GM19193 (cell line): ENCODE measurements around the gene ITIH5.

ENCODE experiments used
- POLR2A ChIP-seq: IDR thresholded peaks from 4 replicates; pipeline ENCODE4 v1.6.1; 2011; ENCODE audit not compliant: insufficient read depth, insufficient read length; ENCODE audit errors: extremely low read depth

Gene ITIH5

DNA sequence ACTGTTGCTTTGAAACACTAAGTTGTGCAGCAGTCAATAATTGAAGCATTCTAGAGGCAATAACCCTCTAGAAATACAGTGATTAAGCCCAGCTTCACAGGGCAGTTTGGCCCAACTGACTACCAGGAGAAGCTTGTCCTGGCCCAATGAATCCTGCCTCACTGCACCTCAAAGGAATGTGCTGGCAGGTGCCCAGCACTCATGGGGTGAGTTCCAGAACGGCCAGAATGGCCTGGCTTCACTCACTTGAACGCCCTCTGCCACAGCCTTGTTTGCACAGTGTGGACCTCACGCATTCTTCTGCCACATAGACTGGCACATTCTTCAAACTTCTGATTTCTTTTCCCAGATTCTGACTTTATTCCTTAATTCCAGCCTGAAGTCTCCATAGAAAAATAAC is 29.8 kb upstream of the ITIH5 start:
- no peak for TF ChIP-seq POLR2A

DNA sequence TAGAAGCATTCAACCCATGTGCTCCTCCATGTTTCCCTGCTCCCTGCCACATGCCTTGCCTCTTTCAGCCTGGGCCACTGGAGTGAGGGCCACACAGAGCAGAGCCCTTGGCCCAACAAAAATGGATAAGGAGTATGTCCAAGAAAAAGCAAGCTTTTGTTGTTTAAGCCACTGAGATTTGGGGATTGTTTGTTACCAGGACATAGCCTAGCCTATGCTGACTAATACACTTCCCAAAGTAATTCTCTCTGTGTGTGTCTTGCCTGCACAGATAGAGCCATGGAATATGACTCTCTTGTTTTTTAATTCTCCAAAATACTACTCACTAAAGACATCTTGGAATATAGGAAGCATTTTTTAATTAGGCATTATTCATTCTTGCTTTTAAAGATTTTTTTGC is 22.8 kb upstream of the ITIH5 start:
- TF ChIP-seq POLR2A, result no peak

DNA sequence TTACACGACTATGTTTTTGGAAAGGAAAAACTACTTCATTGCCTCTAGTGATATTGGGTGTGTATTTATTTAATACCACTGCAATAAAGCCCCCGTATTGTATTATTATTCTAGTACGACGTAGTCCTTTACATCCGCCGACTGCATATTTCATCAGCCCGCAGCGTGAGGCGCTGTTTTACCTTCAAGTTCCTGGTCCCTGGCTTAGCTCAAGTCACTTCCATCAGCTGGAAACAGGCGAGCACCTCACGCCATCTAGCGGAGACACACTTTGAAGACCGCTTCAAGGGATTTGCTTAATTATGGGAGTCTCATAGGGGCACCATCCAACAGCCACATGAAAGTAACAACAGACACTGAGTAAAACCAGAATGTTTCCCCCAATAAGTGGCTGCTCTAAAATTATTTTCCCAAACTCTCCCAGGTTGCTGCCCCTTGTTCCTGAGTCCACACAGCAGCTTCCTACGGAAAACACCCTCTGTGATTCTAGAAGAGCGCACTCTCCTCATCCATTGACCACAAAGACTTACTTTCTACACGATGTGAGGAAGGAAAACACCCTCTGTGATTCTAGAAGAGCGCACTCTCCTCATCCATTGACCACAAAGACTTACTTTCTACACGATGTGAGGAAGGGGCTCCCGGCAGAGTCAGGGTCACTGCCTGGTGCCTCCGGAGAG is 20.6 kb upstream of the ITIH5 start:
- TF ChIP-seq POLR2A, result no peak

DNA sequence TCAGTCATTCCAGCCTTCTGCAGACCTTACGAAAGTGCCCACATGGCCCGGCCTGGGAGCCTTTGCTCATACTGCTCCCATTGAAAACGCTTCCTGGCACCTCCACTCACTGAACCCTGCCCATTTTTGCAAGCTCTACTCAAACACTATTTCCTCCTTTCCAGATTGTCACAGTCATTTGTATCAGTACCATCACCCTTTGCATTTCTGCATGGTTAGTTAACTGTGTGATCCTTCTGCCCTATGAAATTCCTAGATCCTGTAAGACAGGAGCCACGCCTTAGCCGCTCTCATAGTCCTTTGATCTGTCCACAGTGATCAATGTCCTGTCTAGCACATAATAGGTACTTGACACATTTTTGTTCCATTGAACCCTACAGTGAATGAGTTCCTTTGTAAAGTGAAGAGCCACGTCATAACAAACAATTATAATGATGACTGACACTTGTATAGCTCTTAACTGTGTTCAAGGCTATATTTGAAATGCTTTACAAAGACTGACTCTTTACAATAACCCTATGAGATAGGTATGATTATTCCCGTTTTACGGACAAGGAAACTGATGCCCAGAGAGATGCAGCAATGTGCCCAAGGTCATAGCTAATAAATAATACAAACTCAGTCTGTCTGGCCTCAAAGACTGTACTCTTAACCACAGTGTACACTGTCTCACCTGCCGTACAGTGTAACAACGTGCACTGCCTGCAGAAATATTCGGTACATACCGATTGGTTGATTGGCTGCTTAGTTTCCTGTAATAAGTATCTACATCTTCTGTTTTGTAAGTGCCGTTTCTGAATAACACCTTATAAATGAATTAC is 19.8 kb upstream of the ITIH5 start:
- TF ChIP-seq POLR2A, result no peak

DNA sequence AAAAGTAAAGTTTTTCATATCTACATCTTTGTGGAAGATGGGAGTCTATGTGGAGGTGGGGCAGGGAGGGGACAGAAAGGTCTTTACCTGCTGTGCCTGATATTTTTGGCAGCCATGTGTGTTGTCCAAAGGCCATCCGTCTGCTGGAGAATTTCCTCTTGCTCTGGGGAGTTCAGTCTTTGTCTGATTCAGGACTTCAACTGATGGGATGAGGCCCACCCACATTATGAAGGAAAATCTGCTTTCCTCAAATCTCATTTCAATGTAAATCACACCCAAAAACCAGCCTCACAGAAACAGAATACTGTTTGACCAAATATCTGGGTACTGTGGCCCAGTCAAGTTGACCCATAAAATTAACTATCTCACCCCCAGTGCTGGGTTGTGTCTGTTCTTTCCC is 12.5 kb upstream of the ITIH5 start:
- TF ChIP-seq POLR2A, result no peak

DNA sequence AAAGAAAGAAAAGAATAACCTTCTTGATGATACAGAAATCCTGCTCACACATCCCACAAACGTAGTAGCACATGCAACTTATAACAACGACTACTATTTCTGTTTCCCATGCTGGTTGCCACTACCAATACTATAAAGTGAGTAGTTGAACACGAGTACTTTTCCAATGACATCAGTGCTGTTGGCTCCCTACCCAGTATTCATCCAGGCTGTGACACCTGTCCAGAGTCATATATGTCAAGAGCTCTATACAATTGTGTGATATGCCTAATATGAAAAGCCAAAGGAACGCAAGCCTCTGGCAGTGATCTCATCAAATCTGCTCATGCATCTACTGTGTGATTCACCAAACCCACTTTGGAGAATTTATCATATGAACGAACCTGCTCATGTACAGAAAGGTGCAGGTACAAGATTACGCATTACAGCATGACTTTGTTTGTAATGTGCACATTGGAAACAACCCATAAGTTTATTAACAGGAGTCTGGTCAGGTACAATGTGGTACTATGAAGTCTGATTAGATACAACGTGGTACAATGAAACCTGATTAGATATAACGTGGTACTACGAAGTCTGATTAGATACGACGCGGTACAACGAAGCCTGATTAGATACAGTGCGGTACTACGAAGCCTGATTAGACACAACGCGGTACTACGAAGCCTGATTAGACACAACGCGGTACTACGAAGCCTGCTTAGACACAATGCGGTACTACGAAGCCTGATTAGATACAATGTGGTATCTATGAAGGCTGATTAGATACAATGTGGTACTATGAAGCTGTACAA is 5.8 kb upstream of the ITIH5 start:
- TF ChIP-seq POLR2A, result no peak

DNA sequence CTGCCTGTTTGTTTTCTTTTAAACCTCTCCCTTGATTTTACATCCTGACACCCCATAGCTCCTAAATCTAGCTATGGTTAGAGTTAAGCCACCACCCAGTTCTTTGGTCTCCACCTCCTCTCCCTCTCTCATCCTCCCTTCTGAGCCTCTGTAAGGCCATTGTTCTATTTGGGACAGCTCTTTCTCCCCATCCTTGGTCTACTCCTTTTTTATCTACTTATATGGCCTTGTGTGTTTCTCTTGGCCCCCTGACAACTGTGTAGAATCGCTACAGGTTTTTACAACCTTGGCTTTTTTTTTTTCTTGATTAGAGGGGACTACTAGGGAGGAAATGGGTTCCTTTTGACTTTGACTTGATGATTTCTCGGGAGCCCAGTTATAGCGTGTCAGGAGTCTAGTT is 3.4 kb upstream of the ITIH5 start:
- no peak for TF ChIP-seq POLR2A

DNA sequence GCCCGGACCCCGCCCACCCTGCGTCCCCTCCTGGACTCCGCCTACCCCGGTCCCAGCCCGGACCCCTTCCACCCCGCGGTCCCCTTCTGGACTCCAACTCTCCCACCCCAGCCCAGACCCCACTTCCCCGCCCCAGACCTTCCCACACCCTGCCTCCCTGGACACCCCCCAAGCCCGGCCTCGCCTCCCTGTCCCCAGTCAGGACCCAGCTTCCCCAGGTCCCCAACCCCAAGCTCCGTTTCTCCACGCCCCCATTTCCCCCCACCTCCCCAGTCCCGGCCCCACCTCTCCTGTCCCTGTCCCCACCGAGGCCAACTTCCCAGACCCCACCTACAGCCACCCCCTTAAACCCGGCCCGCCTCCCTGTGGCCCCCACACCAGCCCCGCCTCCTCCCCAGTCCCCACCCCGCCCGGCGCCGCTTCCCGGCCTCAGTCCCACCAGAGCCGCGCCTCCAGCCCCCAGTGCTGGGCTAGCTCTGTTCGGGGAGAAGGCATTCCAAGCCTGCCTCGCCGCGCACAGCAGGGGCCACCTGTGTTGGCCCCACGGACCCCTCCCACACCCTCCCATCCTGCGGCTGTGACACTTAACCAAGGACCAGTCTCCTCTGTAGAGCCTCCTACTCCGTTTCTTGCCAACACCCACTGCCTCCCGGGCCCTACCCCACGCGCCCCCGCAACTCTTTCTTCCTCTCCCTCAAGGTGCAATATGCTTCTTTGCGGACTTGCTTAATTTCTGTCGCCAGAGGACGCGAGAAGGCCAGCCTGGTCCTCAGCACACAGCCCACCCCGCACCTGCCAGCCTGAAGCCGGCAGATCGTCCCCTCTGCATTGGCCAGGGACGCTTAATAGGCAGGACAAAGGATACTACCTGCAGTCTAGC is 736 bp upstream of the ITIH5 start:
- TF ChIP-seq POLR2A, result no peak

DNA sequence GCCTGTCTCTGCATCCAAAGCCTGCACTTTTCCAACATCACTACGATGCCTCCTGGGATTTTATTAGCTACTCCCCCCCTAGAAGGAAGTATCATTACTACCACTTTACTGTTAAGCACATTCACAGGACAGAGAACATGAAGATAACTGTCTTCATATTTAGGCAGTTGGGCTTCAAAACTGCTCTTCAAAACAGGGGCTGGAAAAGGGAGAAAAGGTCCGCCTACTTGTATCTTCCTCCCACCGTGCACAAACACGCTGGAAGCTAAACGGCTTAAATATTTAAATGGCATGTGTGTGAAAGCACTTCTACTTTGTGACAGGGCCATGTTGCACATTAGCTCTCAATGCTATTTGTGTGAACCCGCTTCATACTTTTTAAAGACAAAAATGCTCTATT is 999 bp downstream of the ITIH5 start:
- no peak for TF ChIP-seq POLR2A

DNA sequence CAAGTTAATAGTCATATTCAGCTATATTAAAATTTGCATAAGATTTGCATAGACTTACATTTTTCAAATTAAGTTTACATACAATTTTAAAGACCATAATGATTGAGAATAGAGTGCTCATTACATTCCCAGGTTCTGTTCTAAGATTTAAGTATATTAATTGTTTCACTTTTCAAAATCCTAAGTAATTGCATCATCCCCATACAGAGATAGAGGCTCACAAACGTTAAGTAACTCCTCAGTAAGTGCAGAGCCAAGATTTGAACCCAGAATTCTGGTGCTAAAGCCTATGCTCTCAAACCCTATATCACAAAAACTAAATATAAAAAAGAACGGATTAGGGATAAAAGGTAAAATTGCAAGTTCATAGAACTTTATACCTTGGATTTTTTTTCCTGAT is 2.1 kb downstream of the ITIH5 start:
- TF ChIP-seq POLR2A, result no peak

DNA sequence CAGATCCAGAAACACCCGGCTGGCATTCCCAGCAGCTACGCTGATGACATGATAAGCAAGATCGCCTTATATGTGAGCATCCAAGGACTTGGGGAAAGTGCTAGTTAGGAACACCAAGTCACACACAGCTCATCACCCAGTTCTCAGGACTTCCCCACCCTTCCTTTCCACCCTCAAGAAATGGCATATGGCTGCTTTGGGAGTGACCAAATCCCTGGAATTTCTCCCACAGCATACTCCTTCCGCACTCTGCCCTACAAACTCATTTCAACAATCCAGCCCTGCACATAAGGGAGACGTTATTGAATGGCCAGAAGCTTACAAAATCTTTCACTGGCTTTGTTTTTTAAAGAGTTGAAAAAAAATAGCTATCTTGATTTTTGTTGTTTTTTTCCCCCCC is 4.2 kb downstream of the ITIH5 start:
- TF ChIP-seq POLR2A, result no peak

DNA sequence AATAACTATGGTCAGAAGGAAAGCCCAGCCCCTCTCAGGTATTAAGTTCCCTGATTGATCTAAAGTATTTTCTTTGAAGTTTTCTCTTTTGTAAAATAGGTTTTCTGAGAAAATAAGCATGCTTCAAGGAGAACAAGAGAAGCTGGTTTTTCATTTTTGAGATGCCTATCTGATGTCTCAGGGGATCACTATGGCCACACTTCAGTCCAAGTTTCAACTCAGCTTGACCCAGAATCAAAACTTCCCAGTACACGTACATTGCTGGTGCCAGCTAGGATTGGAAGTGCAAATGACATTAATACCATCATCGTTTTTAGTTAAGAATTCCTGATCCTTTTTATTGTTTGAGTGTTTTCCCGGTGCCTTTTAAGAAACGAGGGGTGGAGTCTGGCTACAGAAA is 7.2 kb downstream of the ITIH5 start:
- TF ChIP-seq POLR2A, result no peak

DNA sequence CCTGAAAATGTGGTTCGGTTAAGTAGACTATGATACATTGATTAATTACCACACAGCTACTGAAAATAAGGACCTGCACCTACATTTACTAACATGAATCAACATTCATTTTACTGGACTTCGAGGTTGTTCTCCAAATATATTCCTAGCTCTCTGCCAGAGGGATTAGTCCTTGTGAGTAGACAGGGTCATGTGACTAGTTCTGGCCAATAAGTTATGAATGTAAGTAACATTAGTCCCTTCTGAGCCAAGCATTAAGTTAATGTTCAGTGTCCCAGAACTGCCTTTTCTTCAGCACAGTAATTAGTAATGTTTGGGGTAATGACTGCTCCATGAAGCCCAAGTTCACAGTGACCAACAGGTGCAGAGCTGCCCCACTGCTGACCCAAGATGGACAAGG is 9.2 kb downstream of the ITIH5 start:
- no peak for TF ChIP-seq POLR2A

DNA sequence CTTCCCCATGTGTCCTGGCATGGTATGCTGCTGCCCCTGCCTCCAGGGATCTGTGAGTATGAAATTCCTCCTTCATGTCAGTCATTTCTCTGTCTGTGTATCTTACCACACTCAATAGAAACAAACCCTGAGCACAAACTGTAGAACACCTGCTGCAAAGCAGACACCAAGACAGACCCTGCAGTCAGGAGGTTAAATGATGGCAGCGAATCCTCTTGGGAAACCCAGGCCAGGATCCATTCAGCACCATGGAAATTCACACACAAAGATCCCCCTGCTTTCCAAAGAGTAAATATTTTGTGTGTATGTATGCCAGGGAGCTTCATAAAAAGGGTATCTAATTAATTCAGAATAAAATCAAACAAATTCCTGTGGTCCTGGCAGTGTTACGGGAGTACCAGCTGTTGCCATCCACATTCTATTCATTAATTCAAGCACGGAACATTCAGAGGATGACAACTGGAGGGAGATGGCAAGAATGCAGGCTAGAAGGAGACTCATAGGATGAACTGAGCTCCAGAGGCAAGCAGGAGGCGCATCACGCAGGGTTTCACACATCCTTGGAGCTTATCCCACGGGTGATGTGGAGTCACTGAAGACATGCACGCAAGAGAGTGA is 14.8 kb downstream of the ITIH5 start:
- no peak for TF ChIP-seq POLR2A
